ENCODE results near the gene COG5.

The COG5 gene

DNA sequence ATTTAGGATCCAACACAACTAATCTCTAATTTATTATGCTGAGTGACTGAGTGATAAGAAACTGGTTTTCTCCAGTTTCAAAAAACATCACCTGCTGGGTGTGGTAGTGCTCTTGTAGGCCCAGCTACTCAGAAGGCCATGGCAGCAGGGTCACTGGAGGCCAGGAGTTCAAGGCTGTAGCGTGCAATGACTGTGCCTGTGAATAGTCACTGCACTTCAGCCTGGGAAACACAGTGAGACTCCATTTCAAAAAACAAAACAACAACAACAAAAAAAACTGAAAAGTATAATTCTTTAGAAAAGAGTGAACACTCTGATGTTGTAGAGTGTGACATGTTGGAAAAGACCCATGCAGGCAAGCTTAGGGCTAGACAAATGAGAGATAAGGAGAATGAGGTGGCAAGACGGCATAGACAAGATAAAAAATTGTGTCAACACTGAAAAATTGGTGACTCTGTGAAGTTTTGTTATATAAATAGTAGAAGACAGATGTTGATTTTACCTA lies 243.9 kb downstream of the COG5 start:
- DNase-seq = no peak

DNA sequence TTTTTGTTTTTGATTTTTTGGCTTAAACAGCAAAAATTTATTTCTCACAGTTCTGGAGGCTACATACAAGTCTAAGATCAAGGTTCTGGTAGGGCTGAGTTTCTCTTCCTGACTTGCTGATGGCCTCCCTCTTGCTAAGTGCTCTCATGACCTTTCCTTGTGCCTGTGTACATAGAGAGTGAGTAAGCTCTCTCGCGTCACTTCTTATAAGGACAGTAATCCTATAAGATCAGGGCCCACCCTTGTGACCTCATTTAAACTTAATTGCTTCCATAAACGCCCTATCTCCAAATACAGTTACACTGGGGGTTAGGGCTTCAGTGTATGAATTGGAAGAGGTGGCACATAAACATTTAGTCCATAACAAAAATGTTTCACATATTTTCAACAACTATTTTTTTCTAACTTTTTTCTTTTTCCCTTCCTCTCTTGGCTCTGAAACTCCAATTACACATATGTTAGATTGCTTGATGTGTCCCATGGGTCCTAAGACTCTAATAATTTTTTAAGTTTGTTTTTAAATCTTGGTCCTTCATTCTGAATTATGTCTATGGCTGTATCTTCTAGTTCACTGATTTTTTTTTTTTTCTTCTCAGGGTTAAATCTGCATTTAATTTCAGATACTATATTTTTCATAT lies 245.1 kb downstream of the COG5 start:
- DNase-seq = no peak

DNA sequence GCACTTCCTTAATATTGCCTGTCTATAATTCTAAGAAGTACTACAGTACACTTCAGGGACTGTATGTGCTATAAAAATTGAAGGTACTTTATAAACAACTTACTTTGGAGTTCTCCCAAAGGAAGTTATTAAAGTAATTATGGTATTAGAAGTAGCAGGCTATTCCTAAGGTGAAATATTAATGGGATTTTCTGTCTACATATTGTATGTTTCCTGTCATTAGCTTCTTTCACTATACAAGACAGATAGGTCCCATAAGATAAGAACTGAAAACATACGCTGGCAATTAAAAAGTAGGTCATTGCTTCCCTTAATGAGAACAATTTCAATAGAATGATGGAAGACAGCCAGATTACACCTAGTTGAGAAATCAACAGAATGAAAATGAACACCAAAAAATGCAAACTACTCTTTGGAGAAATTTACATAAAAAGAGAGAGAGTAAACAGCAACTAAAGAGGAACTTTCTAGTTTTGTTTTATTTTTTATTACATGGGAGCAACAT lies 248.0 kb downstream of the COG5 start:
- DNase-seq = no peak

DNA sequence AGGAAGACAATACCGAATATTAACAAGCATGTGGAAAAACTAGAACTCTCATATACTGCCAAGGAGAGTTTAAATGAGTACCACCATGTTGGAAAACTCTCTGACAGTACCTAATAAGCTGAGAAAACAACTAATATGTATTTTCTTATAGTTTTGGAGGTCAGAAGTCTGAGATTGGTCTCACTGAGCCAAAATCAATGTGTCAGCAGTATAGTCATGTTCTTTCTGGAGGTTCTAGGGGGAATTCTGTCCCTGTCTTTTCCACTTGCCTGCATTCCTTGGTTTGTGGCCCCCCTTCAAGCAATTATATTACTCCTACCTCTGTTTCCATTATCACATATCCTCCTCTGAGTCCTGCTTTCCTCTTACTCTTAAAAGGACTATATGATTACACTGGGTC lies 250.4 kb downstream of the COG5 start:
- no peak for DNase-seq

DNA sequence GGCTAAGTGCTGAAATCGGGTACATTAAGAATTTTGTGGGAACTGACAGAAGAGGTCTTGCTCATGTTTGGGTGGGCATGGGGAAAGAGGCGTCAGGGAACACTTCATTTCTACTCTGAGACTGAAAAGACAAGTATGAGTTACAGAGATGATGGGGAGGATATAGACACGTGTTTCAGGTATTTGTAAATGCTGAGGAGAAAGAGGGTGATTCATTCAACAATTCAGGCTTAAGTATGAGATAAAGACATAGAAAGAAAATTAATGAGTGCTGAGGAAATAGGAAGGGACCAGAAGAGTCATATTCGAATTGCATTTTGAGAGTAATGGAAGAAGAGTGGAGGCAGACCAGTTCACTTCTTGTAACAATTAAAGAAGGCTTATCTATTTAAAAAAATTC lies 251.3 kb downstream of the COG5 start:
- DNase-seq = no peak

DNA sequence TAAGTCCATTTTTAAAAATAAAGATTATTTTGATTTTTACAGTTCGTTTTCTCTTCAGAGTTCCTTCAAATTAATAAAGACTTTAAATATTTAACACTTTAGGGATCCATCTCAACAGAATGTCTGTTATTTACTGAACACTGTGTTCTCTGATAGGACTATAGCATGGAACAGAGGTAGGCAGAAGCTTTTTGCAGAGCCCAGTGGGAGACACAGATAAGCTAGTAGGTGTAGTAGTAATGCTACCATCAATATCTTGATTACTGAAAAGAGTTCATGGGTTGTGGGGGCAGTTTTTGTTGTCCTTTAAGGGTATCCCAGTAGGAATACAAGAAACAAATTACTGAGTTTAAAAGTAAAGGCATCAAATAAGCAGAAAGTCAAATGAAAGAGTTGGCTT lies 254.4 kb downstream of the COG5 start:
- no peak for DNase-seq

DNA sequence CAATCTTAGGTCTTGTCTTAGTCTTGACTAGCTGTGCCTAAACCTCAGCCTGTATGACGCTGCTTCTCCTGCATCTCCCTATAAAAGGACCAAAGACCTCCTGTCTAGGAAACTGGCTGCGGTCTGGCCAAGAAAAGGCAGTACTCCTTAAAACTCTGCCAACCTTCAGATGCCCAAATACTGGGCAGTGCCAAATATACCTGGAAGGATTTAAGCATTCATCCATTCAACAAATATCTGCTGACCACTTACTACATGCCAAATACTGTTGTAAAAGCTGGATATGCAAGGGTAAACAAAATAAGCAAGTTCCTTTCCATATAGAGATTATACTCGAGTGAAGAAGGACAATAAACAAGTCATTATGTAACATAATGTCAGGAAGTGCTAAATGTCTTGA lies 259.1 kb downstream of the COG5 start:
- DNase-seq = no peak

DNA sequence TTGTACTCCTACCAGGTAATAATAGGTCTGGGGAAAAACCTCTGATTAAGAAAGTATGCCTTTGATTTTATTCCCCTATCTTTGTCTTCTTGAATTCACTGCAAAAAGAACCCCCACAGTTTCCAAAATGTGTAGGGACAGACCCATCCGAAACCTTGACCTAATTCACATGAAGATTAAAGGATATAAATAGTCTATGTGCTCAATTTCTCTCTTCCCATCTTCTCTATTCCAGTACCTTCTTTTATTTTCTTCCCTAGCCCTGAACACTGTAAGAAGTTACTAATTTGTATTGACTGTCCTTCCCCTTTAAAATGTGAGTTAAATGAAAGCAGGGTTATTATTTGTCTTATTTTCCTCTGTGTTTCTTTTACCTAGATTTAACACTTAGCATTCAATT lies 259.7 kb downstream of the COG5 start:
- no peak for DNase-seq

DNA sequence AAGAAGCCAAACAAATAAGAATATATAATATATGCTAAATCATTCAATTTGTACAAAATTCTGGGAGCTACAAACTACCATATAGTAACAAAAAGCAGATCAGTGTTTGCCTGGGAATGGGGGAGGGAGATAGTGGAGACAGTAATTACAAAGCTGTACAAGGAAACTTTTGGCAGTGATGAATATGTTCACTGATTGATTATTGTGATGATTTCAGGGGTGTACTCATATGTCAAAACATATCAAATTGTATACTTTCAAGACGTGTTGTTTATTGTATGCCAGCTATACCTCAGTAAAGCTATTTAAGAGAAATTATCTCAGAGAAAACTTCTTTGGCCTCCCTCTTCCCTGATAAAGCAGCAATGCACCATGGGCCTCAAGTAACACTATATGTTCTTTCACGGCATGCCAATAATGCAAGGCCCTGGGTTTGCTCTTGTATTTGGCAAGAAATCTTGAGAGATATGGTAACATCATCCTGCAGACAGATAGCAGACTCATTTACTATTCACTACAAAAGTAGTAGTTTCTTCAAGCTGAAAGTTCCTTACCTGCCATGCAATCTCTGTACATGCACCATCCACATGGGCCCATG lies 261.4 kb downstream of the COG5 start:
- DNase-seq = no peak

DNA sequence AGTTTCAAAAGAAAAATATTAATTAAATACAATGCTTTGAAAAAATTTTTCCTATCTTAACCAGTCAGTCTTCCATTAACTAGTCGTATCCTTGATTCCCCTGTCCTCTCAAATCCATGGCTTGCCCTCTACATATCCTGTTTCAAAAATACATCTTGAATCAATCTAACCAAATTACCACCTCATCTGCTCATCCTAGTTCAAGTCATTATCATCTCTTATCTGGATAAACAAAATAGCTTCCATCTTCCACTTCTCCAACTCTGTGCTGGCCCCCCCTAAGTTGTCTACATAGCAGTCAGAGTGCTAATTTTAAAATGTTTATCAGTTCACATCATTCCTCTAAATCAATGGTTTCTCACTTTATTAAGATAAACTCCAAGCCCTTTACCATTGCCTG lies 269.5 kb downstream of the COG5 start:
- DNase-seq = no peak

DNA sequence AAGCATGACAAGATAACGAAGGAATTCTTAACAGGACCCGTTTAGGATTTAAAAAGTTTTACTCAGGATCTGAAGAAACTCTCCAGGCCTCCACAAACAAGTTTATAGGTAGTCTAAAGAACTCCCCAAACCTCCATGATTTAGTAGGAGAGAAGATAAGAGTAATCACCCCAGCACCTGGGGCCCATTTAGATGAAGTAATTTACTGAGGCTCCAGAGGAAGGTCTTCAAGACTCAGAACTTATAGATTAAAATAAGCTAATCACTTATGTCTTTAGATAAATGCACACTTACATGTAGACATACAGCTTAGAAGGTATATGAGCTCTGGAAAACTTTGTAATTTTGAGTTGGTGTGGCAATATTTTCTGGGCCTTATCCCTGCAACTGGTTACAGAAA lies 271.1 kb downstream of the COG5 start:
- DNase-seq = no peak

DNA sequence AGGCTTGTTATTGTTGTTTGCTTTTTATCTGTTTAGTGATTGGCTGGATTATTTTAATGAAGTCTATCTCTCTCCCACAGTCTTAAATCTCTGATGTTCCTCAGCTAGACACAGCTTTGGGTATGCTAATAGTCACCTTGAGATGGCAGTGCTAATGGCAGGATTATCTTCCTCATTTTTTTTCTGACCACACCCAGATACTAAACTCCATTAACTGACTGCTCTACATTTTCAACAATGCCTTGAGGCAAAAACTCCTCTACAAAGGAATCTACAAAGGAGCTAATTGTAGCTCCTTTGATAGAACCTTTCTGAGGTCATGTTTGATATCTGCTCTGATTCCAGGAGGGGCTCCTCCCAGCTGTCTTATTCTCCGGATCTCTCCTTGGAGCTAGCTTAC lies 272.3 kb downstream of the COG5 start:
- no peak for DNase-seq

DNA sequence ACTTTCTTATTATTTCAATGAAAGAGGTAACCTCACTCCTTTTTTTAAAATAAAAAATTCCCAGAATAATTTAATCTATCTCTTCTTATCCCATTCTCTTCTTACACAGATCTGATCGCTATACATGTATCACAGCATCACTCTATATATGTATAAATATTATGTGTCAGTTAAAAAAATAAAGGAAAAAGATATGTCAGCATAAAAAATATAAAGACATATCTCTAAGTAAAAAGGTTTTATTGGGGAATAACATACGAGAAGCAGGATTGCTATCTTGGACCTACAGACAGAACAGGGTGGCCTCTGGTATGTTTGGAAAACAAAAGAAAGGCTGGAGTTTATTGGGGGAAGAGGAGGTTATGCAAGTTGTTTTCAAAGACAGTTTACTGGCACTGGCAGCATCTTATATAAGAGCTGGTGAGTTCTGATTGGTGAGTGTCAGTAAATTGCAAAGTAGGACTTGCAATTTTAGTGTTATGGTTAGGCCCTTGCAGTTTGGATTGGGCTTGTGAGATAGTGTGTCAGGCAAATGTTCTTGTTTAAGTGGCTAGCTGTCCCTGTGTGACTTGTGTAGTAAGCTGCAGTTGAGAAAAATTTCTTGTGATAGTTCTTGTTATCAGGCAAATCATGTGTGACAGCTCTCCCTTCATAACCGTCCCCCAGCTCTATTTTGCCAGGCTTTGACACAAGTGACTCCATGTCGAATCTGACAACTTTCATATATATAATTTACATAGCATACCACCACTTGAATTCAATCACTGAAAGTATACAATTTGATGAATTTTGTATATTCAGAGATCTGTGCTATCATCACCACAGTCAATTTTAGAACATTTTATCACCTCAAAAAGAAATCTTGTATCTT lies 276.7 kb downstream of the COG5 start:
- DNase-seq = no peak

DNA sequence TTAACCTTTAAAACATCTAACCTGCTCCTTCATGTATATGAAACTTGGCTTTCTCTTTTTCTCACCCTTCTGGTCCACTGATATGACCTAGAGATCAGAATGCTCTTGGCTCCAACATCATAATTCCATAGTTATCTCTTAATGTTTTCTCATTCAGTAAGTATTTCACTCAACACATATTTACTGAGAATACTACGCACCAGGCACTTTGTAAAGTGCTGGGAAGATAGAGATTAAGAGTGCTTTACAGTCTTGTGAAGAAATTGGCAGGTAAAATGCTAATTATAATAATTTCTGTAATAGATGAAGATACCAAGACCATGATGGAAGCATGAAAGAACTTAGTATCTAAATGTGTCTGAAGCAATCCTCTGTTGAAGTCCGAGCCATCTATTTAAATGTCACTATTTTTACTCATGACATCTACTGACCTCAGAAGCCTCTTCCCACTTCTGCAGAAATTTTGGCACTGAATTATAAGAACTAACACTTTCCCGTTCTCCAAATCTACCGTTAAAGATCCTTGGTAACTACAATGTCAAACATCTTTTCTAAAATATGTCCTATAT lies 278.7 kb downstream of the COG5 start:
- DNase-seq = no peak

DNA sequence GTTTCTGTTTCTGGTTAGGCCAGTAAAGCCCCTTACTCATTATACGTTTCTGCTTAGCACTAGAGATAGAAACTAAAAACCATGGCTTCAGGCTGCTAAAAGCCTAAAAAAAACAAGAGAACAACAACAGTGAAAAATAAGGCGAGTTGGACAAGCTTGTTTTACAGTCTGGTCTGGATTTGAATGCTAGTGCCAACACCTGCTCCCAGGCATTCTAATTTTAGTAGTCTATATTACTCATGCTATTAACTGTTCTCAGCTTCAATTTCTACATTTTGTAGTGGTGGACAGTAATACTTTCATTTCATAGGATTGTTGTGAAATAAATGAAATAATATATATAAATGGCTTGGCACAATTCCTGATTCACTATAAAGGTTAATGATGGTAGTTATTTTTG lies 286.4 kb downstream of the COG5 start:
- DNase-seq = no peak

DNA sequence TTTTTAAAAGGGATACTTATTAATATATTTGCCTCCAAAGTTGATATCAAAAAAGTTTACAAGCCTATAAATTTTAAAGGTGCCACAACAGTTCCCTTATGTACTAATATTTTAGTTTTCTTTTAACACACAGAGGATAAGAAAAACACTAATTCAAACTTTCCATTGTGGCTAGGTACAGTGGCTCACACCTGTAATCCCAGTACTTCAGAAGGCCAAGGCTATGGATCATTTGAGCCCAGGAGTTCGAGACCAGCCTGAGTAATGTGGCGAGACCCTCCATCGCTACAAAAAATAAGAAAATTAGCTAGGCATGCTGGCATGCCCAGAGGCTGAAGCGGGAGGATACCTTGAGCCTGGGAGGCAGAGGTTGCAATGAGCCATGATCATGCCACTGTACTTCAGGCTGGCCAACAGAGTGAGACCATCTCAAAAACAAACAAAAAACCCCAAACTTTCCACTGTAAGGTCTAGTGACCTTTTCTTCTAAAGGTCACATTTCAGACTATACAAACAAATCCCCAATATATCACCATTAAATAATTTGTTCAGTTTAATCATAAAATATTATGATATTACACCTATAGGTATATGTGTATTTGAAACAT lies 287.4 kb downstream of the COG5 start:
- DNase-seq = no peak

DNA sequence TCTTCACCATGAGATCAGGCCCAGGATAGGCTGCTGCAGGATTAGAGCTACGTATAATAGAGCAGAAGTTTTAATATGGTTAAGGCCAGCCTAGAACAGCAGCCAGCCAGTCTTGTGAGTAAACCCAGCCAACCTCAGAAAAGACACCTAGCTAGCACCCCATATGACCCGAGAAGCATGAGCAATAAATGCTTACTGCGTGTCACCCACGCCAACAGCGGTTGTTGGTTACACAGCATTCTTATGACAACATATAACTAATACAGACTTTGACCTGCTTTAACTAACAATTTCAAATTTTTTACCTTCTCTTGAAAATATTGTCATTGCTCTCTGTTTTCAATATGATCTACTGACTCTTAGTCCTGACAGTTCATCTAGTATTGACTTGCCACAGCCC lies 289.2 kb downstream of the COG5 start:
- no peak for DNase-seq

DNA sequence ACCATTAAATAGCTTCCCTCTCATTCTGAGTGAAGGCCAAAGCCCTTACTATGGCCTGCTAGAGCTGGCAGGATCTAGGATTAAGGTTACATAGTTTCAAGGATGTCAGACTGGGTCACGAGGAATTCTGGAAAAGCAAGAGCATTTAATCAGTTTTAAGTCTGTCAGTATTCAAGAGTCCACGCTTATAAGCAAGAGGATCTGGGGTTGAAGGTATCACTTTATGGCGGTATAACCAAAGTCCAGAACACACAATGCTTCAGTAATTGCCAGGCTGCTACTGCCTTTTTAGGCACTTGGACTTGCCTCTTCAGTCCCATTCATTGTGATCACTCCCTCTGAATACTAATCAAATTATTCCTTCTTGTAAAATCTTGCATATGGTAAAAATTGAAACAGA lies 293.9 kb downstream of the COG5 start:
- no peak for DNase-seq

DNA sequence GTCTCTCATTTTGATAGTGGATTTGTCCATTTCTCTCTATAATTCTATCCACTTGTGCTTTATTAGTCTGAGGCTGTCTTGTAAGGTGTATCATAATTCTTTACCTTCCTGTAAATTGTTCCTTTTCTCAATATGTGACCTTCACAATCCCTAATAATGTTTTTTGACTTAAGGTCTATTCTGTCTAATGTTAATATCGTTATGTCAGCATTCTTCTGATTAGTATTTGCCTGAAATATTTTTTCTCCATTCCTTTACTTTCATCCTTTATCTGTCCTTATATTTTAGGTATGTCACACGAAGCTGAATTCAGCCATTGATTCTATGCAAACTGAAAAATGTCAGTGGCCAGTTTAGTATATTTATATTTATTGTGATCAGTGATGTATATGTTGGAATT lies 295.1 kb downstream of the COG5 start:
- DNase-seq = no peak

DNA sequence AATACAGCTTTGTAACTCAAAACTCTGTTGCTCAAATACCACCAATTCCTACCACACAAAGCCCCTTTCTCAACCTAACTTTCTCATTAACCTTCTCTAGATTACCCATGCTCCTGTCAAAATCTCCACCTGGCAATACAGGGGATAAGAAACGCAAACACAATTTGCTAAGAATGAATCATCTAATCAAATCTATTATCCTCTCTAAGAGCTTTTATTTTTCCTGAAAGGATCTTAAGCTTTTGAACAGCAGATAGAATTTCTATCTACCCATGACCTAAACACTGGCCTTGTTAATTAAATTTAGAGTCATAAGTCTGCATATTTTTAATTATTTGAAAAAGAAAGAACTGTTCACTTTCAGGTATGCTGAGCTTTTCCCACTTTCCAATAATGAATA lies 296.6 kb downstream of the COG5 start:
- no peak for DNase-seq

DNA sequence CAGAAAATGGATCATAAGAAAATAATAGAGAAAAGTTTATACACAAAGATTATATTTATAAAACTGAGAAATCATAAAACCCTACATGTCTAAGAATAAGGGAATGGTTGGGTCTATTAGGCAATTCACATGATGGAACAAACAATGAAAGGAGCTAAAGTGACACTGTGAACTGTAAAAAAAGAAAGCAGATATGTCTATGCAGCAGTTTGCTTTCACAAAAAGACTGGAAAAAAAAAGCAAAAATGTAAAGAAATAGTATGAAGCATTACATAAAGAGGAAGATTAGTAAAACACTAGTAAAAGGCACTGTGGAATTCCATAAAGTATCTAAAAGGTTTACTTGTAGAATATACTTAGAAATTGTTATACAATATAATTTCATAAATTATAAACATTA lies 299.0 kb downstream of the COG5 start:
- no peak for DNase-seq

DNA sequence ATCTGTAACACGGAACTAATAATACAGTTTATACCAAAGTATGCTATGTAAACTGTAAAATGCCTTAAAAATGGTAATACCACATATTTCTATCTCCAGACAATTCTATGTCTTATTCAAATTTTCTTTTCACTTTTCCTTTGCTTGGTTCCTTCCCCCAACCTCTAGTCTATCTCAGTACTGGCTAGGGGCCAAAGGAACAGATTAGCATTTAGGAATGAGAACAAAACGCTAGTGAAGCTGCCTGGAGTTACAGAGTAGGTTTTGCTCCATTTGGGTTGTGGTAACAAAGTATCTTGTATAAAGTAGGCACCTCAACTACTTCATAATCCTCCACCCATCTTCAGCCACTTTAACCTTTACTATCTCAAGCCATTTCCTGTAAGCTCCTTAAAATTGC lies 300.9 kb downstream of the COG5 start:
- no peak for DNase-seq

DNA sequence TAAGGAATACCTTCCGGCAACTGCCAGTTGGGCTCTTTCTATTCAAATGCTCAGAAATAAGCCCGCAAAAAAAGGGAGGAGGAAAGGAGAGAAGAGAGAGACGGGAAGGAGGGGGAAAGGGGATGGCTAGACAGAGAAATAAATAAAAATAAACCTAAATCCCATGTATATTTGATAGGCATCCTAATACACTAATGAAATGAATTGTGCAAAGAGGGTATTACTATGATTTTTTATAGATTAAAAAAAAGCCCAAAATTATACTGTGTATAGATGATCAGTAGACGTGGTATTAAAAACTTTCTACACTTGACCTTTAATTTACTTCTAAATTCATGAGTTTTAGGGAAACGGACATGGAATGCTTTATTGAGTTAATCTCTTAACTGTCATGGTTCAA lies 305.0 kb downstream of the COG5 start:
- no peak for DNase-seq

All from activated naive CD4-positive, alpha-beta T cell treated with anti-CD3 and anti-CD28 coated beads, Interleukin-2, amount 50 U/mL, for 16 hours (primary cell).